ENCODE measurements around the gene CYP3A5. TPM values are rescaled to one million over a fixed set of nuclear protein-coding genes. Genes with fewer than 3 reads are reported as not detected.
A peak's percentile ranks its signal among the peaks of the same experiment; 100 is the strongest.

The CYP3A5 gene
- total and polyA plus RNA-seq, 2 of the 13 experiments (the other 11 are each of a cell fraction or from before 2014, with no cell fraction given): 5.7 to 9.3 TPM

GRCh38 chr7:99631295-99632109, 48.3 kb downstream of the CYP3A5 start (continued):
- TF ChIP-seq ZNF362 (CRISPR knock-in tag; IDR thresholded peaks at IDR 0.05; ENCODE audit: borderline replicate concordance) (peak; percentile 83; the same call in 1 of the 2 replicates), ZNF530 (CRISPR knock-in tag; IDR thresholded peaks at IDR 0.05; ENCODE audit: low read depth) (no peak), ZNF616 (CRISPR knock-in tag; IDR thresholded peaks at IDR 0.05; ENCODE audit: low read depth) (no peak), IKZF5 (CRISPR knock-in tag; IDR thresholded peaks at IDR 0.05) (peak; percentile 25; the same call in 1 of the 2 replicates), ZNF788 (CRISPR knock-in tag; IDR thresholded peaks at IDR 0.05; ENCODE audit: borderline replicate concordance) (no peak), ZNF136 (CRISPR knock-in tag; IDR thresholded peaks at IDR 0.05; ENCODE audit: low read depth) (no peak), SMC3 (IDR thresholded peaks at IDR 0.05; ENCODE audit: low read length) (peak; percentile 94), ZBTB25 (CRISPR knock-in tag; IDR thresholded peaks at IDR 0.05) (no peak; the same call in 1 of the 2 replicates), ZNF556 (CRISPR knock-in tag; IDR thresholded peaks at IDR 0.05; ENCODE audit: borderline replicate concordance) (no peak), ZNF451 (CRISPR knock-in tag; IDR thresholded peaks at IDR 0.05) (no peak), ZSCAN25 (CRISPR knock-in tag; IDR thresholded peaks at IDR 0.05) (no peak), STAG1 (CRISPR knock-in tag; IDR thresholded peaks at IDR 0.05) (peak; percentile 95), SP5 (CRISPR knock-in tag; IDR thresholded peaks at IDR 0.05; ENCODE audit: borderline replicate concordance, low read depth) (peak; percentile 10; the same call in 1 of the 2 replicates), ZNF770 (CRISPR knock-in tag; IDR thresholded peaks at IDR 0.05) (no peak), EED (CRISPR knock-in tag; IDR thresholded peaks at IDR 0.05) (no peak), ZNF234 (CRISPR knock-in tag; conservative IDR thresholded peaks at IDR 0.05) (no peak), ZNF550 (CRISPR knock-in tag; IDR thresholded peaks at IDR 0.05; ENCODE audit: borderline replicate concordance) (no peak), ZBTB33 (CRISPR knock-in tag; IDR thresholded peaks at IDR 0.05) (no peak), ZNF747 (CRISPR knock-in tag; IDR thresholded peaks at IDR 0.05; ENCODE audit: borderline replicate concordance) (no peak), THAP11 (CRISPR knock-in tag; IDR thresholded peaks at IDR 0.05) (0 out of 2 replicates have a peak, but pooled peaks have one; percentile 15), EP300 (IDR thresholded peaks at IDR 0.05; ENCODE audit: low read depth in 2 of 2, low read length in 2 of 2) (0 out of 4 replicates have a peak, but pooled peaks of 1 of the 2 experiments have one; percentile 17), EP300 (CRISPR knock-in tag; IDR thresholded peaks at IDR 0.05; ENCODE audit: borderline replicate concordance) (no peak)

Measured in HepG2 (cell line).